HepG2 (cell line): ENCODE measurements around the gene NINL. TPM values are rescaled to one million over a fixed set of nuclear protein-coding genes. Genes with fewer than 3 reads are reported as not detected.

ENCODE experiments used
- GTF3A ChIP-seq: sonication (generic); formaldehyde crosslinking; conservative IDR thresholded peaks from 2 replicates; pipeline ENCODE4 v1.4.0; 2020; ENCODE audit warnings: mild to moderate bottlenecking, missing genetic modification reagents
- KDM6A ChIP-seq: IDR thresholded peaks from 2 replicates; pipeline ENCODE4 v1.6.1; 2016; ENCODE audit warnings: low read depth
- PRPF4 ChIP-seq: fragments of 200-400 bp; formaldehyde crosslinking; IDR thresholded peaks from 2 replicates; pipeline ENCODE4 v1.6.1; 2016; ENCODE audit warnings: low read length, low read depth; ENCODE audit not compliant: poor library complexity, severe bottlenecking
- PTBP1 ChIP-seq: fragments of 200-400 bp; formaldehyde crosslinking; IDR thresholded peaks from 2 replicates; pipeline ENCODE4 v1.6.1; 2018; ENCODE audit warnings: low read length, low read depth; ENCODE audit not compliant: poor library complexity, severe bottlenecking
- RAD51 ChIP-seq: fragments of 450-650 bp; IDR thresholded peaks from 2 replicates; pipeline ENCODE4 v1.6.1; 2016; ENCODE audit warnings: borderline replicate concordance
- RBFOX2 ChIP-seq: fragments of 200-400 bp; formaldehyde crosslinking; IDR thresholded peaks from 2 replicates; pipeline ENCODE4 v1.6.1; 2017; ENCODE audit warnings: low read depth, mild to moderate bottlenecking, low read length
- RFXANK ChIP-seq: IDR thresholded peaks from 2 replicates; pipeline ENCODE4 v1.6.1; 2016
- SMAD3 ChIP-seq: sonication (generic); formaldehyde crosslinking; IDR thresholded peaks from 2 replicates; pipeline ENCODE4 v1.4.0; 2020; ENCODE audit warnings: missing genetic modification reagents
- TOE1 ChIP-seq: sonication (generic); formaldehyde crosslinking; IDR thresholded peaks from 2 replicates; pipeline ENCODE4 v1.4.0; 2020; ENCODE audit warnings: mild to moderate bottlenecking, missing genetic modification reagents
- XBP1 ChIP-seq: sonication (generic); formaldehyde crosslinking; IDR thresholded peaks from 2 replicates; pipeline ENCODE4 v1.5.0; 2020; ENCODE audit warnings: missing genetic modification reagents
- ZBTB3 ChIP-seq: sonication (generic); formaldehyde crosslinking; IDR thresholded peaks from 2 replicates; pipeline ENCODE4 v1.4.0; 2020; ENCODE audit warnings: low read depth, mild to moderate bottlenecking, moderate library complexity, missing genetic modification reagents, borderline replicate concordance
- ZBTB42 ChIP-seq: sonication (generic); formaldehyde crosslinking; IDR thresholded peaks from 2 replicates; pipeline ENCODE4 v1.5.0; 2020; ENCODE audit warnings: mild to moderate bottlenecking, missing genetic modification reagents
- ZC3H13 ChIP-seq: sonication (generic); formaldehyde crosslinking; IDR thresholded peaks from 2 replicates; pipeline ENCODE4 v1.8.1; 2023; ENCODE audit warnings: mild to moderate bottlenecking, missing genetic modification reagents, moderate library complexity
- ZEB1 ChIP-seq: IDR thresholded peaks from 2 replicates; pipeline ENCODE4 v1.6.1; 2012; ENCODE audit warnings: mild to moderate bottlenecking, low read depth, inconsistent platforms; ENCODE audit not compliant: insufficient replicate concordance
- ZFP62 ChIP-seq: sonication (generic); formaldehyde crosslinking; IDR thresholded peaks from 2 replicates; pipeline ENCODE4 v1.4.0; 2020; ENCODE audit warnings: missing genetic modification reagents
- ZNF564 ChIP-seq: sonication (generic); formaldehyde crosslinking; IDR thresholded peaks from 2 replicates; pipeline ENCODE4 v1.8.1; 2023; ENCODE audit warnings: mild to moderate bottlenecking, missing genetic modification reagents
- ZNF619 ChIP-seq: sonication (generic); formaldehyde crosslinking; IDR thresholded peaks from 2 replicates; pipeline ENCODE4 v1.4.0; 2020; ENCODE audit warnings: mild to moderate bottlenecking, missing genetic modification reagents
- ZNF768 ChIP-seq: sonication (generic); formaldehyde crosslinking; IDR thresholded peaks from 2 replicates; pipeline ENCODE4 v1.4.0; 2020; ENCODE audit warnings: missing genetic modification reagents
- ZSCAN9 ChIP-seq: IDR thresholded peaks from 2 replicates; pipeline ENCODE4 v1.6.1; 2016; ENCODE audit warnings: borderline replicate concordance
- polyA plus RNA-seq, 8 experiments: library from polyadenylated mRNA; depleted of rRNA in 3 of 8; stranded (reverse) in 7 of 8; unstranded in 1 of 8; fragments of >200 nt; fragmentation: Illumina TruSeq in 4 of 8; extraction: Trizol in 4 of 8; gene quantifications; 2 replicates each; pipeline versions ENCODE4 v1.2.1 to v1.2.3, GENCODE V29; 2011 to 2016; ENCODE audit warnings: low read depth in 4 of 8, missing spikeins in 1 of 8, mixed read lengths in 1 of 8; ENCODE audit not compliant: insufficient read depth in 1 of 8
- total RNA-seq, 5 experiments: library from RNA; depleted of rRNA; stranded (reverse); fragments of >200 nt; fragmentation: Illumina TruSeq; extraction: Trizol; gene quantifications; 2 replicates each; pipeline ENCODE4 v1.2.3, GENCODE V29; 2016; ENCODE audit warnings: low read depth in 1 of 5
- TF ChIP-seq, protein P1 (sequence below): IDR thresholded peaks from 2 replicates; pipeline ENCODE4 v1.6.1; 2012; ENCODE audit warnings: inconsistent platforms
- TF ChIP-seq, protein P2 (sequence below), 2 experiments: sonication (generic) in 1 of 2; formaldehyde crosslinking in 1 of 2; IDR thresholded peaks; 2 replicates each; pipeline versions ENCODE4 v1.4.0 to v1.6.1; 2016 to 2020; ENCODE audit warnings: borderline replicate concordance in 1 of 2, low read depth in 1 of 2, mild to moderate bottlenecking in 1 of 2, missing genetic modification reagents in 1 of 2
- TF ChIP-seq, protein P3 (sequence below): sonication (generic); formaldehyde crosslinking; IDR thresholded peaks from 2 replicates; pipeline ENCODE4 v1.4.0; 2020; ENCODE audit warnings: missing genetic modification reagents
- TF ChIP-seq, protein P4 (sequence below): IDR thresholded peaks from 2 replicates; pipeline ENCODE4 v1.6.1; 2016; ENCODE audit warnings: low read depth, control low read depth
- TF ChIP-seq, protein P5 (sequence below): IDR thresholded peaks from 2 replicates; pipeline ENCODE4 v1.6.1; 2016; ENCODE audit warnings: mild to moderate bottlenecking

NINL gene
- total and polyA plus RNA-seq, 2 of the 13 experiments (the other 11 are each of a cell fraction or from before 2014, with no cell fraction given): 32.3 to 34.3 TPM

DNA sequence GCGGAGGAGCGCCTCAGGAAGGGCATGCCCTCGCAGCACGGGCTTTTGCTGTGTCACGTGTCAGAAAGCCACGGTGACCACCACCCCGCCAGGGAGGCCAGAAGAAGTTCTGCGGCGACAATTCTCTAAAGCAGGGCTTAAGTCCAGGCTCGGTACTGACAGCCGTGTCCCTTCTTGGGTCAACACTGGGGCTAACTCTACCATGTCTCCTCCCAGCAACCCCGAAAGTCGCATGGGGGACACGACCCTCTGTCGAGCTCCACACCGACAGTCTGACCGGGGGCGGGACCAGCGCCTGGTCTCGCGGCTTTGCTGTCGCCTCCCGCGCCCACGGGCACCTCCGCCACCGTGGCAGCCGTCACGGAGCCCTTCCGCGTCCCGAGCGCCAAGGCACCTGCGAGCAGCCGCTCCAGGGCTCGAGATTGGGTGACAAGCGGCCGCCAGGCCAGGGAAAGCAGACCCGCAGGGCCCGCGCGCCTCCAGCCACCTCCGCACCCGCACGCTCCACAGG lies 37.9 kb upstream of the NINL start (continued):
- TF ChIP-seq XBP1 (CRISPR knock-in tag): no peak; the same call in 1 of the 2 replicates
- TF ChIP-seq, protein P1, sequence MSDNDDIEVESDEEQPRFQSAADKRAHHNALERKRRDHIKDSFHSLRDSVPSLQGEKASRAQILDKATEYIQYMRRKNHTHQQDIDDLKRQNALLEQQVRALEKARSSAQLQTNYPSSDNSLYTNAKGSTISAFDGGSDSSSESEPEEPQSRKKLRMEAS: peak; percentile 88
- no peak for TF ChIP-seq RBFOX2
- TF ChIP-seq ZBTB3: peak; percentile 22; the same call in 1 of the 2 replicates
- TF ChIP-seq, protein P2, sequence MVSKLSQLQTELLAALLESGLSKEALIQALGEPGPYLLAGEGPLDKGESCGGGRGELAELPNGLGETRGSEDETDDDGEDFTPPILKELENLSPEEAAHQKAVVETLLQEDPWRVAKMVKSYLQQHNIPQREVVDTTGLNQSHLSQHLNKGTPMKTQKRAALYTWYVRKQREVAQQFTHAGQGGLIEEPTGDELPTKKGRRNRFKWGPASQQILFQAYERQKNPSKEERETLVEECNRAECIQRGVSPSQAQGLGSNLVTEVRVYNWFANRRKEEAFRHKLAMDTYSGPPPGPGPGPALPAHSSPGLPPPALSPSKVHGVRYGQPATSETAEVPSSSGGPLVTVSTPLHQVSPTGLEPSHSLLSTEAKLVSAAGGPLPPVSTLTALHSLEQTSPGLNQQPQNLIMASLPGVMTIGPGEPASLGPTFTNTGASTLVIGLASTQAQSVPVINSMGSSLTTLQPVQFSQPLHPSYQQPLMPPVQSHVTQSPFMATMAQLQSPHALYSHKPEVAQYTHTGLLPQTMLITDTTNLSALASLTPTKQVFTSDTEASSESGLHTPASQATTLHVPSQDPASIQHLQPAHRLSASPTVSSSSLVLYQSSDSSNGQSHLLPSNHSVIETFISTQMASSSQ (IDR thresholded peaks at IDR 0.05; ENCODE audit: low read depth): no peak
- TF ChIP-seq, protein P2 (CRISPR knock-in tag; IDR thresholded peaks at IDR 0.05; ENCODE audit: borderline replicate concordance): no peak; the same call in 1 of the 2 replicates
- TF ChIP-seq ZNF768 (CRISPR knock-in tag): peak; percentile 21
- TF ChIP-seq KDM6A (CRISPR knock-in tag): no peak
- no peak for TF ChIP-seq PRPF4
- TF ChIP-seq RAD51: peak; percentile 69
- TF ChIP-seq ZC3H13 (CRISPR knock-in tag): no peak
- TF ChIP-seq GTF3A (CRISPR knock-in tag): no peak
- no peak for TF ChIP-seq ZNF564 (CRISPR knock-in tag)
- no peak for TF ChIP-seq RFXANK (CRISPR knock-in tag)
- TF ChIP-seq PTBP1: peak; percentile 25
- no peak for TF ChIP-seq ZEB1
- TF ChIP-seq, protein P3, sequence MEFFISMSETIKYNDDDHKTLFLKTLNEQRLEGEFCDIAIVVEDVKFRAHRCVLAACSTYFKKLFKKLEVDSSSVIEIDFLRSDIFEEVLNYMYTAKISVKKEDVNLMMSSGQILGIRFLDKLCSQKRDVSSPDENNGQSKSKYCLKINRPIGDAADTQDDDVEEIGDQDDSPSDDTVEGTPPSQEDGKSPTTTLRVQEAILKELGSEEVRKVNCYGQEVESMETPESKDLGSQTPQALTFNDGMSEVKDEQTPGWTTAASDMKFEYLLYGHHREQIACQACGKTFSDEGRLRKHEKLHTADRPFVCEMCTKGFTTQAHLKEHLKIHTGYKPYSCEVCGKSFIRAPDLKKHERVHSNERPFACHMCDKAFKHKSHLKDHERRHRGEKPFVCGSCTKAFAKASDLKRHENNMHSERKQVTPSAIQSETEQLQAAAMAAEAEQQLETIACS (CRISPR knock-in tag): peak; percentile 30; the same call in 1 of the 2 replicates
- TF ChIP-seq, protein P4, sequence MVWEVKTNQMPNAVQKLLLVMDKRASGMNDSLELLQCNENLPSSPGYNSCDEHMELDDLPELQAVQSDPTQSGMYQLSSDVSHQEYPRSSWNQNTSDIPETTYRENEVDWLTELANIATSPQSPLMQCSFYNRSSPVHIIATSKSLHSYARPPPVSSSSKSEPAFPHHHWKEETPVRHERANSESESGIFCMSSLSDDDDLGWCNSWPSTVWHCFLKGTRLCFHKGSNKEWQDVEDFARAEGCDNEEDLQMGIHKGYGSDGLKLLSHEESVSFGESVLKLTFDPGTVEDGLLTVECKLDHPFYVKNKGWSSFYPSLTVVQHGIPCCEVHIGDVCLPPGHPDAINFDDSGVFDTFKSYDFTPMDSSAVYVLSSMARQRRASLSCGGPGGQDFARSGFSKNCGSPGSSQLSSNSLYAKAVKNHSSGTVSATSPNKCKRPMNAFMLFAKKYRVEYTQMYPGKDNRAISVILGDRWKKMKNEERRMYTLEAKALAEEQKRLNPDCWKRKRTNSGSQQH (CRISPR knock-in tag): no peak
- no peak; the same call in 1 of the 2 replicates for TF ChIP-seq ZBTB42 (CRISPR knock-in tag)
- TF ChIP-seq ZFP62 (CRISPR knock-in tag): no peak
- TF ChIP-seq, protein P5, sequence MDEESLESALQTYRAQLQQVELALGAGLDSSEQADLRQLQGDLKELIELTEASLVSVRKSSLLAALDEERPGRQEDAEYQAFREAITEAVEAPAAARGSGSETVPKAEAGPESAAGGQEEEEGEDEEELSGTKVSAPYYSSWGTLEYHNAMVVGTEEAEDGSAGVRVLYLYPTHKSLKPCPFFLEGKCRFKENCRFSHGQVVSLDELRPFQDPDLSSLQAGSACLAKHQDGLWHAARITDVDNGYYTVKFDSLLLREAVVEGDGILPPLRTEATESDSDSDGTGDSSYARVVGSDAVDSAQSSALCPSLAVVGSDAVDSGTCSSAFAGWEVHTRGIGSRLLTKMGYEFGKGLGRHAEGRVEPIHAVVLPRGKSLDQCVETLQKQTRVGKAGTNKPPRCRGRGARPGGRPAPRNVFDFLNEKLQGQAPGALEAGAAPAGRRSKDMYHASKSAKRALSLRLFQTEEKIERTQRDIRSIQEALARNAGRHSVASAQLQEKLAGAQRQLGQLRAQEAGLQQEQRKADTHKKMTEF: no peak
- TF ChIP-seq ZSCAN9 (CRISPR knock-in tag): no peak
- TF ChIP-seq TOE1 (CRISPR knock-in tag): no peak
- TF ChIP-seq SMAD3 (CRISPR knock-in tag): no peak
- no peak for TF ChIP-seq ZNF619 (CRISPR knock-in tag)
